Activated CD4-positive, alpha-beta T cell treated with anti-CD3 and anti-CD28 coated beads, Interleukin-10, Interleukin-2, amounts not matched to agents 100 ng/mL and 50 ng/mL, durations not matched to agents 16 hours and 8 hours (primary cell): ENCODE results near the gene NPIPA5.
"Not testable (repeated sequence)": the region's sequence is repeated elsewhere in the genome, so short reads cannot be mapped to it uniquely, and the experiment has no call there.

ENCODE experiments used
- DNase-seq: peaks from one replicate; pipeline ENCODE4 v3.0.0-alpha.2; 2020

Gene NPIPA5

DNA sequence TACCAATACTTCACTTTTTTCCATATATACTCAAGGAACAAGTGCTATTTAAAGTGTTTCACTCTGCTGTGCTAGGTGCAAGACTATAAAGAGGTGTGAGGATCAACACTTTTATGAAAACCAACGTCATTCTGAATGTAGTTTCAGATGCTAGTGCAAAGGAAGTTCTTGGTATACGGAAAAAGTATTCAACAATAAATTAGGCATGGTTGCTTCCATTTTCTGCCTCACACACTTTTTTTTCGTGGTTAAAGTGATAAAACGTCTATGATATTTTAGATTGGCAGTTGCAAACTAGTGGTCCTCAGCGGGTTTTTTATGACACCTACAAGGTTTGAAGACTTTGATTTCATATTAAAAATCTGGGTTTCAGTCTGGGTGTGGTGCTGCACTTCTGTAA is 11.8 kb upstream of the NPIPA5 start:
- not testable (repeated sequence) for DNase-seq

DNA sequence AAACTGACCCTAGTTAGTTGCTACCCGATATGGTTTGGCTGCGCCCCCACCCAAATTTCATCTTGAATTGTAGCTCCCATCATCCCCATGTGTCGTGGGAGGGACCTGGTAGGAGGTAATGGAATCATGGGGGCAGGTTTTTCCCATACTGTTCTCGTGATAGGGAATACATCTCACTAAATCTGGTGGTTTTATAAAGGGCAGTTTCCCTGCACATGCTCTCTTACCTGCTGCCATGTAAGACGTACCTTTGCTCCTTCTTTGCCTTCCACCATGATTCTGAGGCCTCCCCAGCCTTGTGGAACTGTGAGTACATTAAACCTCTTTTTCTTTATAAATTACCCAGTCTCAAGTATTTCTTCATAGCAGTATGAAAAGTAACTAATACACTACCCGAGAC is 10.0 kb upstream of the NPIPA5 start:
- not testable (repeated sequence) for DNase-seq

DNA sequence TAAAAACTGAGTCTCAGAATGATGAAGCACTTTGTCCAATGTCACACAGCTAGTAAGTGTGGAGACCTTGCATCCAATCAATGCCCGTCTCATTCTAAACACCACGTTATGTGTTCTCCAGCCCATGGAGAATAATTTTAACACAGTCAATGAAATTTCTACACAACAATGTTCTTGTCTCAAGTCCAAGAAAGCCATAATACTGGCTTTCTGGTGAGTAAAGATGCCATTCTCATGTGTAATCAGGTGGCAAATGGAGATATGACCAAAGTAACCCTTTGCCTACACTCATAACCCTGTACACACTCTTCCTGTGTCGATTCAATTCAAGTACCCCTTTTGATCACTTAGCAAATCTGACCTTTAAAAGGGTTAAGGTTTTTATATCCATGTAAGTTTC is 4.7 kb upstream of the NPIPA5 start:
- not testable (repeated sequence) for DNase-seq

DNA sequence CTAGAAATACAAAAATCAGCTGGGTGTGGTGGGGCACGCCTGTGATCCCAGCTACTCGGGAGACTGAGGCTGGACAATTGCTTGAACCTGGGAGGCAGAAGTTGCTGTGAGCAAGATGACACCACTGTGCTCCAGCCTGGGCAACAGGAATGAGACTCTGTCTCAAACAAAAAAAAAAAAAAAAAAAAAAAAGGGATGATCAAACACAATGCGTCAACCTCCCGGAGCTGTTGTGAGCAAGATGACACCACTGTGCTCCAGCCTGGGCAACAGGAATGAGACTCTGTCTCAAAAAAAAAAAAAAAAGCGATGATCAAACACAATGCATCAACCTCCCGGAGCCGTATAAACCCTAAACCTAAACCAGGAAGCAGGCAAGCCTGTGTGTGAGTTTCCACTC is 20.6 kb downstream of the NPIPA5 start:
- not testable (repeated sequence) for DNase-seq

DNA sequence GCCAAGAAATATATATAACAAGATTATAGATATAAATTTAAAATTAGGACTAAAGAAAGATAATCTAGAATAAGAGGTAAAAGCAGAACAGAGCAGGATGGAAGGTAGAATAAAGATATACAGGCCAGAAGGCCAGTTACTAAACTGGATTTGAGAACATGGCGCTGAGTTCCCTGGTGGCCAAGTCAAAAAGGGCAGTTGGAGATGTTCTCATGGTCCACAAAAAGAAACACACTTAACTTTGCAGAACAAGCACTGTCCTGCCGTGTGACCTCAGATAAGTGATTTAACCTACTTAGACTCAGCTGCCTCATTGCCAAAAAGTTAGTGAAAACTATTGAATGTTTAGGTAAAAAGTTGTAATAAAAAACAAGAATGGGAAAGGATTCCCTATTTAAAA is 23.2 kb downstream of the NPIPA5 start:
- not testable (repeated sequence) for DNase-seq

DNA sequence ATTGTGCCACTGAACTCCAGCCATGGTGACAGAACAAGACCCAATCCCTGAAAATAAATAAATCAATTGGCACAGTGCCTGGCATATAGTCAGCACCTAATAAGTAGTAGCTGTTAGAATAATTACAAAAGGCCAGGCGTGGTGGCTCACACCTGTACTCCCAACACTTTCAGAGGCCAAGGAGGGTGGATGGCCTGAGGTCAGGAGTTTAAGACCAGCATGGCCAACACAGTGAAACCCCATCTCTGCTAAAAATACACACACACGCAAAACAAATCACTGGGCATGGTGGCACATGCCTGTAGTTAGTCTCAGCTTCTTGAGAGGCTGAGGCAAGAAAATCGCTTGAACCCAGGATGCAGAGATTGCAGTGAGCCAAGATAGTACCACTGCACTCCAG is 25.2 kb downstream of the NPIPA5 start:
- DNase-seq: not testable (repeated sequence)

DNA sequence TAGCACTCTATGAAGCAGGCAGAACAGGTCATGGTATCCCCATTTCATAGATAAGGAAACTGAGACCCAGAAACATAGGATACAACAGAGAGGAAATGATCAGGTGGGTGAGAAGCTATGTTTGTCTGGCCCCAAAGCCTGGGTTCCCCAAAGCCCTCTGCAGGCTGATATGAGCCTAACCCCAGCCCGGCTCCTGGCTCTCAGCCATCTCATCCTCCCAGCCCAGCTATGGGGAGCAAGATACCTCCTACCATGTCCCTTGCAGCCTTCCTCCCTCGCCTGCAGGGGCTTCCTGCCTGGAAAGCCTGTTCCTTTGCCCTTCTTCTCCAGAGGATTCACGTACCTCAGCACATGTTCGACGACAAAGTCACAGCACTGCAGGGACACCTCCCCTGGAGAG is 26.3 kb downstream of the NPIPA5 start:
- DNase-seq: not testable (repeated sequence)

DNA sequence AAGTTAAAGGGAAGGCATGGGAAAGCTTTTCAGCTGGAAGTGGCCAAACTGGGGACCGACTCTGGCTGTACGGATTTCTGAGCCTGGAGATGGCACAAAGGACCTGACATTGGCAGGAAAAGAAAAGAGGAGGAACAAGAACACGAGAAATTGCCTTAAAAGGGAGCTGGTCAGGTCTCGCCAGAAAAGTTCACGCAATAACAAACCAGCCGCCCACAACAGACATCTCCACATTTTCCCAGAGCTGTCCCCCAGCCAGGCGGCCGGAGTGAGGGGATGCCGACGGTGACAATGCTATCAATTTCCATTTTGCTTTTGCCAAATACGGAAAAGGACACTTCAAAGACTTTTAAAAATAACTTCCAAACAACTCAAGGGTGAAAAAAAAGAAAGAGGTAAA is 26.8 kb downstream of the NPIPA5 start:
- not testable (repeated sequence) for DNase-seq

DNA sequence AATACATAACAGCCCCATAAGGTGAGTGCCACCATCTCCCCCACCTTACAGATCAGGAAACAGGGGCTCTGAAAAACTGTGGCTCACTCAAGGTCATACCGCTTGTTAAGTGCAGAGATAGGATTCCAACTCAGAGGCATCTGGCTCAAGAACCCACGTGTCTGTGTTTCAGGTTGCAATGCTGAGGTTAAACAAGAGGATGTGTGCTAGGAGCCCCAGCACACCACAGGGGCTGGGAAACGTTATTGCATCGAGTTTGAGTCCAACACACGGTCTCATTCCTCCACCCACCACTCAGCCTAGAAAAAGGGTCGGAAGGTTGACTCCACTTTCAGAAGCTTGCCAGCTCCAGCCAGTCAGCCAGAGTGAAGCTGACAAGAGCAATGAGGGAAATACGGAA is 29.4 kb downstream of the NPIPA5 start:
- DNase-seq: not testable (repeated sequence)

DNA sequence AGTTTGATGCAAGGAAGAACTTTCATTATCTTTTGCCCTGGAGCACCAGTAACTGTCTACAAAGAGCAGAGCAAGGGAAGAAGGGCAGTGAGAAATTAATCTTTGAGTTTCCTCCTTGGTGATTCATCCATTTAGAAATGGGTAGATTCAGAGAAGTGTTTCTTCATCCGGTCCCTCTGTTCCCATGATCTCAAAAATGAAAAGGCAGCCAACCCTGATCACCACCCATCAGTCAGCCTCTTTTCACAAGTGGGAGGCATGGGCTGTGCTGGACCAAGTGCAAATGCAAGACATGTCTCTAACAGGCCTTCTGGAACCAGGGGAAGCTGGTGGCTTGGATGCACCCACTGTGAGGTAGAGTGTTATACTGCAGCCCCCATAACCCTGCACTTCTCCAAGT is 35.8 kb downstream of the NPIPA5 start:
- DNase-seq: not testable (repeated sequence)

DNA sequence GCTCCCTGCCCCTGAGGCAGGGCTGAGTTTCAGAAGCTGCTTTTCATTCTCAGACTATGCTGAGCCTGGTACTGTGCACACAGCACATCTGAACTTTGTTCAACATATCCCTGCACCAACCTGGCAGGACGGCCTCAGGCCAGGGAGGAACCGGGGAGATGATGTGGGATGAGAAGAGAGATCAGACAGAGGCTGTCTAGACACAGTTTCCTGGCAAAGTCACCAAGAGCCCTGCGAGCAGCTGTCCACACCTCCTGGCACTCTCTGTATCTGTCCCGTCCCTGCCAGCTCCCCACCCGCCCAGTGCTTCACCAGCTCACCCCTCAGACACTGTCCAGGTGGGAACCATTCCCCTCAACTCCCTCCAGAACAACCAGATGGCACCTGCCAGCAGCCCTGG is 39.1 kb downstream of the NPIPA5 start:
- not testable (repeated sequence) for DNase-seq

DNA sequence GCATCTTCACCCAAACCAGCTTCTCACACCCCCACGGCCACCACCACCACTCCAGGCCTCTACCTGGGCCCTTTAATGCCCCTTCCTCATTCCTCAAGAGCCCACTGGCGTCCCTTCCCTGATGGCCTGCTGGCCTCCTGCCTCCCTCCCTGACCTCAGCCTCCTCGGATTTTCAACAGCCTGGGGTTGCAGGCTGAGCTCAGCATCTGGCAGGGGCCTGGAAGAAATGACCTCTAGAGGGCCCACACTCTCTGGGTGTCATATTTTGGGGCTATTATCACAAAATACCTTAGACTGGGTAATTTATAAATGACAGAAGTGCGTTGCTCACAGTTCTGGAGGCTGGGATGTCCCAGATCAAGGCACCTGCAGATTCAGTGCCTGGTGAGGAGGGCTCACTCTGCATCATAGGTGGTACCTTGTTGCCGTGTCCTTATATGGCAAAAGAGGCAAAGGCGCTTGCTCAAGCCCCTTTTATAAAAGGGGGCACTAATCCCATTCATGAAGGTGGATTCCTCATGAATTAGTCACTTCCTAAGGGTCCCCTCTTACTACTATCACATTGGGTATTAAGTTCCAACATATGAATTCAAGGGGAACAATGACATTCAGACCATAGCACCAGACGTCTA is 40.0 kb downstream of the NPIPA5 start:
- not testable (repeated sequence) for DNase-seq

DNA sequence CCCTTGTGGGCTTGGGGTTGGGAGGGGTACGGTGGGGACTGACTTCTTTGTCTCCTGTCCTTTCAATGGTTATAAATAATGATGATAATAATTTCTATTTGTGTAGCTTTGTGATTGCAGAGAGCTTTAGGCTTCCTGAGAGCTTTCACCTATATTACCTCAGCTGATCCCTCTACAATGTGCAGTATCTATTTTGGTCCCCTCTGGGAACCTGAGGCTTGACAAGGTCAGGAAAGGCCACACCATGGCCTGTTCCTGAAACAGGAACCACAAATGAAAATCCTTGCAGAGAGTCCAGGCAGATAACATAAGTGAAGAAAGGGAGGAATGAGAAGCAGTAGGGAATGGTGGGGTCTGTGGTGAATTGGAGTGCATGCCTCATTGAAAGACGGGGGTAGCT is 42.5 kb downstream of the NPIPA5 start:
- DNase-seq: not testable (repeated sequence)

DNA sequence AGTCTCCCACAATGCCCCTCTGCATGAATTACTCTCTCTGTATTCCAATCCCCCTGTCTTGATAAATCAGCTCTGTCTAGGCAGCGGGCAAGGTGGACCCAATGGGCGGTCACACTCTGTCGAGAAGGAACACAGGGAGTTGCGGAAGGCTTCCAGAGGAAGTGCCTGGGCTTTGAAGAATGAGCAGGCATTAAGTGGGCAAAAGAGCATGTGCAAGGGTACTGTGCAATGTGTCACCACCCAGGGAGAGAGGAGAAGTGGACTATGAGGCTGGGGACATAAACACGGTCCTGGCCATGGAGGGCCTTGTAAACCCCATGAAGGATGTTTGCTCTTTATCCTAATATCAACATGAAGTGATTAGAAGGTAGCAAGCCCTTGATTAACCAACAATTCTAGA is 44.1 kb downstream of the NPIPA5 start:
- not testable (repeated sequence) for DNase-seq

DNA sequence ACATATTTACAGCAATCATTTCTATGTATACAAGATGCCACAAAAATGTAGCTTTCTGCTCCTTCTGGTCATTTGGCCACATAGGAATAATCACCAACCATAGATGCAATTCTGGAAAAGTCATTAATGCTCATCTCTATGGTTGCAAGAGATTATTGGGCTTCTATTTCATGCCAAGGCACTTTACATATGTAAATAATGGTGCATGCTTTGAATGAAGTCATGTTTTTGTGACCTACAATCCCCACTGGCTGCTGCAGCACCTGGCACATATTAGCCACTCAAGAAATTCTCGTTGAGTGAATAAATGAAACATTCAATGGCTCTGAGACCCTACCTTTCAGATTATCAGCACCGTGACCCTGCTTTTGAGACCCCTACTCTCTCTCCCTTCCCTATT is 47.1 kb downstream of the NPIPA5 start:
- not testable (repeated sequence) for DNase-seq

DNA sequence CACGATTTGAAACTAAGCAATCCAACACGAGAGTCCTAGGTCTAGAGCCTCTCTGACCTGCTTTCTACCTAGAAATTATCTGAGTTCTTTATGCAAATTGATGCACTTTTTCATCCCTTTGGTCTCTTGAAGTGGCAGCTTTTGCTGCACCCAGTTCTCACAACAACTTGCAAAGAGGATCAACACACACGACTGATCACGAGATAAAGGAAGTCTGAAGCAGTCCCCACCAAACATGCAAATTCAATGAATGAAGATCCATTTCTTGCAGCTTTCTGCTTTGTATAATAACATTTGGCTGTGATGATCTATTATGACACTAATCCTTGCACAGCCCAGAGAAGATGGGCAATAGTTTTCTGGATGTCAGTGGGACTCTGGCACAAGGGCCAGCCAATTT is 53.1 kb downstream of the NPIPA5 start:
- not testable (repeated sequence) for DNase-seq

DNA sequence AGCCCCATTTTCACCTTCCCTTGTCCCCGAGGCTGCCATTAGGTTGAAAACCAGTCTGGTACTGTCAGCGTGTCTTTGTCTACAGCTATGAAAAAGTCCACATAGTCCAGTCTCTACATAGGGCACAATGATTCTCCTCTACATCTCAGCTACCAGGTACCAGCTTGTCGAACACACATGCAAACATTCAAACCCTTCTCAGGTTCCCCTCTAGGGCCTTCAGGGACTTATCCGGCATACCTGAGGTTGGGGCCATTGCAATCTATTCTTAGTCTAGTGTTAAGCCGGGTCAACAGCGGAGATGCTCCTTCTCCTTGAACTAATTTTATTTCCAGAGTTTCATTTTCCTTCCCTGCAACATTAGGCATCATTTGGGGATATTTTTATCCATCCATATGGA is 54.7 kb downstream of the NPIPA5 start:
- DNase-seq: not testable (repeated sequence)

DNA sequence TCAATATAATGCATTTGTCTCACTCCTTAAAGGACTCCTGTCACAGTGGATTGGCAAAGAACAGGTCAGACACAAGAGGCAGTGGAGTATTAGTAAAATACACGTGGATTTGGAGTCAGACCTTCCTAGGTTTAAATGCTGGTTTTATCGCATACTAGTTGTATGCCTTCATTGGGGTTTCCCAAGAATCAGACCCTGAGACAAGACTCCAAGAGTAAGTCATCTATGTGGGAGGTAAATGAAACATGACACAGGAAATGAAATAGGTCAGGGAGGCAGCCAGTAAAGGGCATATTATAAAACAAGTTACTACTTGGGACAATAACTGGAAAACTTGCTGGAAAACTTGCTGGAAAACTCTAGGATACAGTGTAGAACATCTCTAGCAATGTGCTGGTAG is 56.9 kb downstream of the NPIPA5 start:
- DNase-seq: not testable (repeated sequence)

DNA sequence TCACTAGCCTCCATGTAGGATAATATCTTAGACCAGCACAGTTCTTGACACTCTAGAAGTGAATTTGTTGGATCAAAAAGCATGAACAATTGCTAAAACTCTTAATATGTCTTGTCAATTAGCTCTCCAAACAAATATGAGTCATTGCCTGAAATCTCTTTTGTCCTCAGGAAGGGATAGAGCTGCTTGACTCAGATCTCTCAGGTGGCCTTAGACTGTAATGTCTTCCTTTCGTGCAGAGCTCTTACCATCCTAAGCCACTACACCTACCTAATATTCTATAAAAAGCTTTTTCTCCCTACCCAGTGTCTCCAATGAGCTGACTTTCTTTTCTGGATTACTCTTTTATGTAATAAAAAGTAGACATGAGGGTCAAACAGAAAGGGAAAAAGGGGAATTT is 63.5 kb downstream of the NPIPA5 start:
- DNase-seq: not testable (repeated sequence)
